HUES64 (cell line): ENCODE results near the gene TOX2.

Experiments
- H3K27ac ChIP-seq: 2 replicates; pipeline ENCODE4 v1.7.0; 2013; ENCODE audit warnings: low read depth, low read length, inconsistent platforms
- H3K27me3 ChIP-seq: 2 replicates; pipeline ENCODE4 v1.6.1; 2013; ENCODE audit warnings: mild to moderate bottlenecking, low read length; ENCODE audit not compliant: insufficient read depth
- H3K36me3 ChIP-seq: 2 replicates; pipeline ENCODE4 v1.6.1; 2013; ENCODE audit warnings: mild to moderate bottlenecking, low read length; ENCODE audit not compliant: insufficient read depth
- H3K4me1 ChIP-seq: 2 replicates; pipeline ENCODE4 v1.6.1; 2013; ENCODE audit warnings: mild to moderate bottlenecking, low read length, moderate library complexity; ENCODE audit not compliant: insufficient read depth
- H3K4me3 ChIP-seq: 2 replicates; pipeline ENCODE4 v1.5.1; 2013; ENCODE audit warnings: mild to moderate bottlenecking, low read length, moderate library complexity
- H3K9ac ChIP-seq: 2 replicates; pipeline ENCODE4 v1.6.1; 2013; ENCODE audit warnings: mild to moderate bottlenecking, low read depth, low read length
- H3K9me3 ChIP-seq: 2 replicates; pipeline ENCODE4 v1.6.1; 2013; ENCODE audit warnings: low read depth, low read length; ENCODE audit not compliant: insufficient read depth
- WGBS: fragments of 150-250, 120-280 bp; methylation state at CpG from one replicate; pipeline ENCODE4 v1.1.7; 2013; ENCODE audit warnings: missing lambda C conversion rate; 5-methylcytosine and 5-hydroxymethylcytosine counted together

The TOX2 gene

GRCh38 chr20:44015733-44016103 is 101.1 kb downstream of the TOX2 start:
- no peaks in the 10 kb centered on the region for H3K27me3 ChIP-seq
- no peak overlapping the region for H3K4me3 ChIP-seq
- H3K4me1 ChIP-seq: no peaks in the 10 kb centered on the region
- no peak overlapping the region for H3K9ac ChIP-seq
- no peak overlapping the region for H3K27ac ChIP-seq
- 94% methylated on average over 9 of the region's 9 CpGs for WGBS
- H3K36me3 ChIP-seq: no peaks in the 10 kb centered on the region
- H3K9me3 ChIP-seq: no peaks in the 10 kb centered on the region

DNA sequence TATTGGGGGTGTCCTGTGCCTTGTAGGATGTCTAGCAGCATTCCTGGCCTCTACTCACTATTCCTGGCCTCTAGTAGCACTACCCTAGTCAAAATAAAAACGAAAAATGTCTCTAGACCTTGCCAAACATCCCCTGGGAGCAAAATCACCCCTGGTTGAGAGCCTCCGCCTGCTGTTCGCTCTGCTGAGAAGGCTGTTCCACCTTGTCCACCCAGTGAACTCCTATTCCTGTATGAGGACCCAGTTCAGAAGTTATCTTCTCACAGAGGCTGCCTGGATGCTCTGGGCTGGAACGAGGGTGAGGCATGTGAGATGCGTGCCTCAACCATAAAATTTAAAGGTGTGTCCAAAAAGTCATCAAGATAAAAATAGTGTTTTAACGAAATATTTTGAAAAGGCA is 101.9 kb downstream of the TOX2 start:
- no peak overlapping the region for H3K9ac ChIP-seq
- no peaks in the 10 kb centered on the region for H3K4me1 ChIP-seq
- H3K27ac ChIP-seq: no peak overlapping the region
- H3K9me3 ChIP-seq: no peaks in the 10 kb centered on the region
- WGBS: 90% methylated on average over 6 of the region's 6 CpGs
- H3K27me3 ChIP-seq: no peaks in the 10 kb centered on the region
- H3K4me3 ChIP-seq: no peak overlapping the region
- no peaks in the 10 kb centered on the region for H3K36me3 ChIP-seq

DNA sequence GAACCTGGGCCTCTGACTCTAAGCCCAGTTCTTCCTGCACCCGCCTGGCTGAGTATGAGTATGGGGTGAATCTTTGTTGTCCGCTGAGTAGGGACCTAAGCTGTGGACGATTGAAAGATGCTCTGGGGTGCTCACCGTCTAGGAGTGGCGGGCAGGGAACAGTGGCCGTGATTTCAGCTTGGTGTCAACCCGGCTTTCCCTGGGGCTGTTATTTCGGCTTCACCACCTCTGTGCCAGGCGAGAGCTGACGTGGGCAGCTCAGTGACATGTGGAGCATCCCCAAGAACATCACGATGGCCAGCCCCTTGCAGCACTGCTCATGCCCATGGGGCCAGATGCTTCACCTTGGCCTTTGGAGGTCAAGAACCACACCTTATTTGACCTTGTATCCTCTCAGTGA is 102.6 kb downstream of the TOX2 start:
- no peaks in the 10 kb centered on the region for H3K27me3 ChIP-seq
- no peak overlapping the region for H3K9ac ChIP-seq
- H3K36me3 ChIP-seq: no peaks in the 10 kb centered on the region
- WGBS: 91% methylated on average over 11 of the region's 11 CpGs
- H3K9me3 ChIP-seq: no peaks in the 10 kb centered on the region
- H3K4me3 ChIP-seq: no peak overlapping the region
- no peaks in the 10 kb centered on the region for H3K4me1 ChIP-seq
- no peak overlapping the region for H3K27ac ChIP-seq

DNA sequence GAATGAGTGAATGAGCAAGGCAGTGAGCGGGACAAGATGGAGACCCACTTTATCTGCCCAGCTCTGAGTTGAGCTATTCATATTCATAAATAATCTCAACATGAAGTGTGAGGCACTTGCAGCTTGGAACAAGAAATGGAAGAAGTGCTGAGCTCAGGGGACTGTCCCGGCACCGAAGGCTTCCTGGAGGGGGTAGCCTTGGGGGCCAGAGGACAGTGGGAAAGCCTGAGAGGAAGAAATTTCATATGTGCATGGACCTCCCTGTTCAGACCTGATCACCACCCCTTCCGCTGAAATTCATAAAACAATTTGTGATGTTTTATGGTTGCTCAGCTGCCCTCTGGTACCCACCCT is 103.2 kb downstream of the TOX2 start:
- Histone ChIP-seq H3K9me3 (no peaks in the 10 kb centered on the region), H3K9ac (no peak overlapping the region), H3K36me3 (no peaks in the 10 kb centered on the region), H3K27me3 (no peaks in the 10 kb centered on the region), H3K27ac (no peak overlapping the region), H3K4me1 (no peaks in the 10 kb centered on the region), H3K4me3 (no peak overlapping the region)
- 85% methylated on average over 4 of the region's 4 CpGs for WGBS

- Histone ChIP-seq H3K4me3 (no peak overlapping the region), H3K27ac (no peak overlapping the region), H3K4me1 (no peaks in the 10 kb centered on the region), H3K9me3 (no peaks in the 10 kb centered on the region), H3K9ac (no peak overlapping the region), H3K27me3 (no peaks in the 10 kb centered on the region), H3K36me3 (no peaks in the 10 kb centered on the region)
- WGBS: 89% methylated on average over 15 of the region's 15 CpGs
These were observed 103.7 kb downstream of the TOX2 start for GRCh38 chr20:44018259-44018941.

DNA sequence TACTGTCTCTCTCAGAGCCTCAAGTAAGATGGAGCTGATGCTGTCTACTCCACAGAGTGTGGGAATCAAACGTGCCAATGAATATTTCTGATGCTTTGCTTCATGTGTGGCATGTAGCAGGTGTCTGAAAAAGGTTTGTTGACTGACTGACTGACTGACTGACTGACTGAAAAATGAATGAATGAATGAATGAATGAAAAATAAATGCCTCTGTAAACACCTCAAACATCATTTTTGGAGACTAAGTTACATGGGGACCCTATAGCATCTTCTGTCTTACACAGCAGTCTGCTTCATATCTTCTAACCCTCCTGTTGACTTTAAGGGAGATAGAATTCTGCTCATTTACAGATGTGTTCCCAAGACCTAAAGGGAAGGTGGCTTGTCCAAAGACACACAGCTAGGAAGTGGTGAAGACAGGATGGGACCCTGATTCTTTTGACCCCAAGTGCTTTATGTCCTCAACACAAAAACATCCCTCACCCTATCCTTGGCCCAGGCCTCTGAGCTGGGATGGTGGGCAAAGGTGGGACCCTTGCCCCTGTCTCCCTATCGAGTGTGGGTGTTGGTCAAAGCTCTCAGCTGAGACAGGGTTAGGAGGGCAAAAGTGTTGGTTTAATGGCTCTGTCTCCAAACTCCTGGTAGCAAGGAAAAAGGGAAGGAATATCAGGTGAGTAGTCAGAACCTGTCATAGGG is 104.4 kb downstream of the TOX2 start:
- H3K4me1 ChIP-seq: no peaks in the 10 kb centered on the region
- WGBS: 84% methylated on average over 2 of the region's 2 CpGs
- no peaks in the 10 kb centered on the region for H3K9me3 ChIP-seq
- no peaks in the 10 kb centered on the region for H3K36me3 ChIP-seq
- H3K9ac ChIP-seq: no peak overlapping the region
- no peak overlapping the region for H3K4me3 ChIP-seq
- no peak overlapping the region for H3K27ac ChIP-seq
- H3K27me3 ChIP-seq: no peaks in the 10 kb centered on the region

GRCh38 chr20:44019638-44020335 is 105.1 kb downstream of the TOX2 start:
- WGBS: 73% methylated on average over 13 of the region's 13 CpGs
- H3K27ac ChIP-seq: no peak overlapping the region
- no peaks in the 10 kb centered on the region for H3K4me1 ChIP-seq
- no peak overlapping the region for H3K9ac ChIP-seq
- no peaks in the 10 kb centered on the region for H3K9me3 ChIP-seq
- no peaks in the 10 kb centered on the region for H3K27me3 ChIP-seq
- no peak overlapping the region for H3K4me3 ChIP-seq
- H3K36me3 ChIP-seq: no peaks in the 10 kb centered on the region

DNA sequence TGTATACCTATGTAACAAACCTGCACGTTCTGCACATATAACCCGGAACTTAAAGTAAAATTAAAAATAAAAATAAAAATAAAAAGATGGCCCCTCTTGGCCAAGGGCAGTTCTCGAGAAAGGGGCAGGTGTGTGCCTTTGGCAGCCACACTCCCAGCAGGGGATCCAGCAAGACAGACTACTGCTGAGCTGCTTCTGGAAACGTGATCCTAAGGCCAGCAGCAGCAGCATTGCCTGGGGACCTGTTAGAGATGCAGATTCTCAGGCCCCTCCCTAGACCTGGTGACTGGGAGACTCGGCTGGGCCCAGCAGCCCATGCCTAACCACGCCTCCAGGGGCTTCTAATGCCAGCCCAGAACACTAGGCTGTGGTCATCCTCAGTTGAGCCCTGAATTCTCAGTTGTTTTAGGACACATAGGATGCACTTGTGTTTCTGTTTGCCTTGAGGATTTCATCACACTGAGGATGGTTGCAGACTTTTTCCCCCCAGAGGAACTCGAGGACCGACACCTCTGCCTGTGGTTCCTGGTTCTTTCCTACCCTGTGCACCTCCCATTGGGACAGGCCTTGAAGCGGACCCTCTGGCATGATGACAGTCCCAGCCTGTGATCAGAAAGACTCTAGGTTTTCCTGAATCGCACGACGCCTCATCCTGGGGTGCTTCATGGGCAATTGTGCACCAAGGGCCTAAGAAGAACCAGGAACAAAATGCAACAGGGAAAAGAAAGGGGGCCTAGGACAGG is 105.9 kb downstream of the TOX2 start:
- 69% methylated on average over 10 of the region's 12 CpGs for WGBS
- Histone ChIP-seq H3K9me3 (no peaks in the 10 kb centered on the region), H3K36me3 (no peaks in the 10 kb centered on the region)

GRCh38 chr20:44021186-44021585 is 106.5 kb downstream of the TOX2 start:
- Histone ChIP-seq H3K4me1 (no peaks in the 10 kb centered on the region), H3K4me3 (no peak overlapping the region), H3K27me3 (no peaks in the 10 kb centered on the region), H3K27ac (no peak overlapping the region), H3K36me3 (no peaks in the 10 kb centered on the region), H3K9me3 (no peaks in the 10 kb centered on the region), H3K9ac (no peak overlapping the region)
- 94% methylated on average over 6 of the region's 6 CpGs for WGBS

More for the DNA sequence above, 105.9 kb downstream of the TOX2 start:
- H3K4me3 ChIP-seq: no peak overlapping the region
- no peak overlapping the region for H3K9ac ChIP-seq
- H3K27me3 ChIP-seq: no peaks in the 10 kb centered on the region
- no peaks in the 10 kb centered on the region for H3K4me1 ChIP-seq
- no peak overlapping the region for H3K27ac ChIP-seq

GRCh38 chr20:44021900-44022299 is 107.2 kb downstream of the TOX2 start:
- WGBS: 96% methylated on average over 10 of the region's 10 CpGs
- Histone ChIP-seq H3K9ac (no peak overlapping the region), H3K27me3 (no peaks in the 10 kb centered on the region), H3K4me3 (no peak overlapping the region), H3K36me3 (no peaks in the 10 kb centered on the region), H3K9me3 (no peaks in the 10 kb centered on the region), H3K4me1 (no peaks in the 10 kb centered on the region), H3K27ac (no peak overlapping the region)

DNA sequence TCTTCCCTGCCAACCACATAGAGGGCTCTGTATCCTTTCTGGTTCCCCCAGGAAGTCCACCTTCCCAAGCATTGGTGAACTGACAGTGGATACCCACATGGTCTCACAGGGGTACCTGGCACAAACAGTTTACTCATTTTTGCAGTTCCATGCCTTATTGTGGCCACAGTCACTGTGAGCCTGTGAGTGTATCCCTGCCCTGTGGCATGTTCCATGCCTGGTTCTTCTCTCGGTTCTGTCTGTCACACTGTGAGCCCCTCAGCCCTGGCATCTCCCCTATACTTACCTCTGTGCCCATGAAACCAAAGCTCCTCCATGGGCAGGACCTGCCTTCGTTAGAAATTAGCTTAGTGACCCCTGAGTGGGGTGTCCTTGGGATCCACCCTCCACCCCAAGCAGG is 107.8 kb downstream of the TOX2 start:
- Histone ChIP-seq H3K27ac (no peak overlapping the region), H3K36me3 (no peaks in the 10 kb centered on the region), H3K27me3 (no peaks in the 10 kb centered on the region), H3K4me3 (no peak overlapping the region), H3K4me1 (no peaks in the 10 kb centered on the region), H3K9me3 (no peaks in the 10 kb centered on the region), H3K9ac (no peak overlapping the region)
- WGBS: 91% methylated on average over 2 of the region's 2 CpGs
